NCI-H1092 treated with DMSO at 0.1 percent for 48 hours (cell line): ENCODE measurements around the gene ERC2.

Experiments used
- DNase-seq: peaks from one replicate; lab custom pipeline; 2025; lab: John Stamatoyannopoulos, UW

ERC2 gene

GRCh38 chr3:56251343-56251945 is 216.8 kb downstream of the ERC2 start:
- DNase-seq = peak; percentile 23

GRCh38 chr3:56248021-56248420 is 220.2 kb downstream of the ERC2 start:
- no peak for DNase-seq

- DNase-seq = no peak
Observed at GRCh38 chr3:56238299-56238698, 230.0 kb downstream of the ERC2 start.

GRCh38 chr3:56233742-56234141 is 234.5 kb downstream of the ERC2 start:
- no peak for DNase-seq

- DNase-seq = no peak
Observed at GRCh38 chr3:56229311-56229710, 239.0 kb downstream of the ERC2 start.

- DNase-seq = no peak
Observed at GRCh38 chr3:56222866-56223265, 245.4 kb downstream of the ERC2 start.

- DNase-seq = no peak
Observed at GRCh38 chr3:56219894-56220805, 248.1 kb downstream of the ERC2 start.

- DNase-seq = no peak
Observed at GRCh38 chr3:56209982-56210751, 258.1 kb downstream of the ERC2 start.

- no peak for DNase-seq
Observed at GRCh38 chr3:56207922-56208321, 260.3 kb downstream of the ERC2 start.

GRCh38 chr3:56205406-56205805 is 262.9 kb downstream of the ERC2 start:
- no peak for DNase-seq

- no peak for DNase-seq
Observed at GRCh38 chr3:56202997-56203396, 265.3 kb downstream of the ERC2 start.

- DNase-seq = no peak
Observed at GRCh38 chr3:56201407-56201806, 266.9 kb downstream of the ERC2 start.

GRCh38 chr3:56200251-56200650 is 268.0 kb downstream of the ERC2 start:
- DNase-seq = no peak

GRCh38 chr3:56197991-56198390 is 270.3 kb downstream of the ERC2 start:
- DNase-seq = no peak

- DNase-seq = no peak
Observed at GRCh38 chr3:56197259-56197965, 270.9 kb downstream of the ERC2 start.

GRCh38 chr3:56196700-56197099 is 271.6 kb downstream of the ERC2 start:
- DNase-seq = no peak

- DNase-seq = no peak
Observed at GRCh38 chr3:56193519-56193918, 274.7 kb downstream of the ERC2 start.

GRCh38 chr3:56192001-56192400 is 276.3 kb downstream of the ERC2 start:
- no peak for DNase-seq

- no peak for DNase-seq
Observed at GRCh38 chr3:56190771-56191305, 277.4 kb downstream of the ERC2 start.

GRCh38 chr3:56190130-56190529 is 278.1 kb downstream of the ERC2 start:
- no peak for DNase-seq

- DNase-seq = no peak
Observed at GRCh38 chr3:56189536-56189935, 278.7 kb downstream of the ERC2 start.

GRCh38 chr3:56188201-56188600 is 280.1 kb downstream of the ERC2 start:
- DNase-seq = no peak
